ENCODE measurements around the gene AICDA. TPM values are rescaled to one million over a fixed set of nuclear protein-coding genes. Genes with fewer than 3 reads are reported as not detected.

Gene AICDA
- total and polyA plus RNA-seq, 10 of the 15 experiments (the other 5 are each of a cell fraction or from before 2014, with no cell fraction given), result 9.4 to 24.9 (median 16.6) TPM

DNA sequence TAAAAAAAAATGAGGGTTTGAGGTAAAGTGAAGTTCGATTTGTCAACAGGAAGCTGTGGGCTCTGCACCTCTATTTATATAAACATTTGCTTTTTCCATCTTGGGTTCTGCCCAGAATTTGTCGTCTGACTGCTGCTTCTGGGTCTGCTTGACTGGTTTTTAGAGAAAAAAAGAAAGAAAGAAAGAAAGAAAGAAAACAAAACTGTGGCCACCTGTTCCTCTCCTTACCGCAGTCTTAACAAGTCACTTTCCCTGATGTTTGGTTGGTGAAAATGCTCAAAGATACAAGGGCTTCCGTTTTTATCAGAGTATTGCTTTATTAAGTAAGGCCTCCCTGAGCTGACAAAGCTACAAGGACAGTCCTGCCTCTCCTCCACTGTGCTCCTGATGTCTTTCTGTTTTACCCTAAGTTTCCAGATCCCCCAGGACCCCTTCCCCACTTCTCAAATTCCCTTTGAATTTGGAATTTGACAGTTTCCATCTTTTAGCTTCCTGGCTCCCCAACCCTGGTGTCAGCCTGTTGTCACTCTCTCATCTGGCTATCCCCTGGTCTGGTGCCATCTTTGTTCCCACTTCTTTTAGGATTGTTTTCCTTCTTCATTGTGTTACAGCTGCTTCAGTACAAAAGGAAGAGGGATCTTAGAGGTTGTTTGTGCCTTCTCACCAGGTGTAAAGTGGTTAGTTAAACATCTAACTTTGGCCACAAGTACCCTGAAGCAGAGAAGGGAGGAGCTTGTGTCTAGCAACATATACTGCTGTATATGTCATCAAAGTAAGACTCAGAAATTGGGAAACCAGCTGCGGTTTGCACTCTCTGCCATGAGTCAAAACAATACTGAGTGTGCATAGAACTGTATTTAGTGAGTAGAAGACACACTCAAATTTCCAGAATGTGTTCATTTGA, 31.9 kb upstream of the AICDA start (continued):
- TF ChIP-seq E2F4 (IDR thresholded peaks at IDR 0.05; ENCODE audit: low read depth, low read length), result no peak
- TF ChIP-seq HDGF (IDR thresholded peaks at IDR 0.05), result no peak; the same call in 1 of the 2 replicates
- no peak for TF ChIP-seq SIN3A (IDR thresholded peaks at IDR 0.05; ENCODE audit: low read depth, low read length)
- TF ChIP-seq SPI1 (IDR thresholded peaks at IDR 0.05; ENCODE audit: borderline replicate concordance, insufficient read depth, low read depth, low read length), result peak; percentile 29; the same call in 1 of the 2 replicates
- TF ChIP-seq NFYB (IDR thresholded peaks at IDR 0.05; ENCODE audit: insufficient read depth, low read depth, low read length), result 0 out of 2 replicates have a peak, but pooled peaks have one; percentile 10
- TF ChIP-seq EGR1 (IDR thresholded peaks at IDR 0.05; ENCODE audit: borderline replicate concordance in 1 of 2, low read depth in 2 of 2, low read length in 2 of 2), result no peak
- TF ChIP-seq ZBED1 (IDR thresholded peaks at IDR 0.05; ENCODE audit: borderline replicate concordance), result no peak; the same call in none of the 2 replicates
- no peak for TF ChIP-seq TCF7 (IDR thresholded peaks at IDR 0.05; ENCODE audit: borderline replicate concordance)
- no peak for TF ChIP-seq SIX5 (IDR thresholded peaks at IDR 0.05; ENCODE audit: low read depth, low read length, severe bottlenecking)
- peak; percentile 26 for TF ChIP-seq SP1 (IDR thresholded peaks at IDR 0.05; ENCODE audit: low read depth, low read length)
- TF ChIP-seq TARDBP (IDR thresholded peaks at IDR 0.05; ENCODE audit: borderline replicate concordance), result no peak
- peak; percentile 9 for TF ChIP-seq SMAD1 (IDR thresholded peaks at IDR 0.05; ENCODE audit: low read depth, partially characterized antibody)
- TF ChIP-seq ELK1 (IDR thresholded peaks at IDR 0.05; ENCODE audit: low read depth, low read length), result 0 out of 2 replicates have a peak, but pooled peaks have one; percentile 55
- no peak for TF ChIP-seq HSF1 (IDR thresholded peaks at IDR 0.05; ENCODE audit: low read depth, low read length)
- TF ChIP-seq LARP7 (IDR thresholded peaks at IDR 0.05), result no peak
- TF ChIP-seq BMI1 (IDR thresholded peaks at IDR 0.05; ENCODE audit: borderline replicate concordance), result peak; percentile 62; the same call in 1 of the 2 replicates
- peak; percentile 86; the same call in 1 of the 2 replicates for TF ChIP-seq TBL1XR1 (IDR thresholded peaks at IDR 0.05; ENCODE audit: low read depth, low read length)
- TF ChIP-seq ATF3 (IDR thresholded peaks at IDR 0.05; ENCODE audit: borderline replicate concordance, extremely low read depth, low read depth, low read length), result no peak
- TF ChIP-seq ZNF217 (IDR thresholded peaks at IDR 0.05), result peak; percentile 80; the same call in 1 of the 2 replicates
- no peak for TF ChIP-seq RBBP5 (conservative IDR thresholded peaks at IDR 0.05)
- TF ChIP-seq, protein P1, sequence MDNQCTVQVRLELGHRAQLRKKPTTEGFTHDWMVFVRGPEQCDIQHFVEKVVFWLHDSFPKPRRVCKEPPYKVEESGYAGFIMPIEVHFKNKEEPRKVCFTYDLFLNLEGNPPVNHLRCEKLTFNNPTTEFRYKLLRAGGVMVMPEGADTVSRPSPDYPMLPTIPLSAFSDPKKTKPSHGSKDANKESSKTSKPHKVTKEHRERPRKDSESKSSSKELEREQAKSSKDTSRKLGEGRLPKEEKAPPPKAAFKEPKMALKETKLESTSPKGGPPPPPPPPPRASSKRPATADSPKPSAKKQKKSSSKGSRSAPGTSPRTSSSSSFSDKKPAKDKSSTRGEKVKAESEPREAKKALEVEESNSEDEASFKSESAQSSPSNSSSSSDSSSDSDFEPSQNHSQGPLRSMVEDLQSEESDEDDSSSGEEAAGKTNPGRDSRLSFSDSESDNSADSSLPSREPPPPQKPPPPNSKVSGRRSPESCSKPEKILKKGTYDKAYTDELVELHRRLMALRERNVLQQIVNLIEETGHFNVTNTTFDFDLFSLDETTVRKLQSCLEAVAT (IDR thresholded peaks at IDR 0.05), result peak; percentile 69

Data from GM12878 (cell line).